H1 (cell line): ENCODE data around the gene PHF1. TPM values are rescaled to one million over a fixed set of nuclear protein-coding genes. Genes with fewer than 3 reads are reported as not detected.

Experiments
- ASH2L ChIP-seq: fragments of 200-600, 300-600 bp; sonication (generic); IDR thresholded peaks from one replicate; pipeline ENCODE4 v1.7.1; 2017; ENCODE audit warnings: low read length
- BACH1 ChIP-seq: IDR thresholded peaks from 2 replicates; pipeline ENCODE4 v1.6.1; 2012; ENCODE audit warnings: low read length, improper control_type of control experiment
- BCL11A ChIP-seq, 2 experiments: IDR thresholded peaks; one replicate each; pipeline ENCODE4 v1.6.1; 2011; ENCODE audit warnings: low read depth in 2 of 2, low read length in 2 of 2, mild to moderate bottlenecking in 2 of 2
- CBX5 ChIP-seq: fragments of 300-800, 300-1000 bp; sonication (generic); IDR thresholded peaks from 2 replicates; pipeline ENCODE4 v1.7.1; 2016; ENCODE audit warnings: antibody characterized with exemption, low read length, low read depth
- CEBPB ChIP-seq: IDR thresholded peaks from 2 replicates; pipeline ENCODE4 v1.6.1; 2012; ENCODE audit warnings: low read depth, low read length
- CTBP2 ChIP-seq: IDR thresholded peaks from 2 replicates; pipeline ENCODE4 v1.7.0; 2011; ENCODE audit warnings: borderline replicate concordance, mild to moderate bottlenecking, moderate library complexity, mixed read lengths, low read length; ENCODE audit not compliant: insufficient read depth, insufficient read length
- E2F6 ChIP-seq: IDR thresholded peaks from 2 replicates; pipeline ENCODE4 v1.6.1; 2012; ENCODE audit warnings: inconsistent platforms
- EP300 ChIP-seq, 2 experiments: IDR thresholded peaks; 1 replicate in 1 of 2; 2 replicates in 1 of 2; pipeline ENCODE4 v1.6.1; 2011 to 2012; ENCODE audit warnings: low read depth in 2 of 2, low read length in 2 of 2, mild to moderate bottlenecking in 2 of 2, borderline replicate concordance in 1 of 2, inconsistent platforms in 1 of 2, moderate library complexity in 1 of 2
- GABPA ChIP-seq: IDR thresholded peaks from 2 replicates; pipeline ENCODE4 v1.6.1; 2011; ENCODE audit warnings: mild to moderate bottlenecking, low read length, moderate library complexity, borderline replicate concordance; ENCODE audit not compliant: insufficient read depth
- KDM5A ChIP-seq: fragments of 200-600 bp; IDR thresholded peaks from 2 replicates; pipeline ENCODE4 v1.7.1; 2012; ENCODE audit warnings: mild to moderate bottlenecking, low read length, inconsistent platforms, mixed read lengths
- PHF8 ChIP-seq: fragments of 200-600 bp; sonication (generic); conservative IDR thresholded peaks from 2 replicates; pipeline ENCODE4 v1.7.1; 2012; ENCODE audit warnings: low read depth, mild to moderate bottlenecking, inconsistent platforms, low read length, moderate library complexity
- POLR2A ChIP-seq, 2 experiments: IDR thresholded peaks; 1 replicate in 1 of 2; 2 replicates in 1 of 2; pipeline ENCODE4 v1.6.1; 2011; ENCODE audit warnings: low read depth in 2 of 2, low read length in 2 of 2, mild to moderate bottlenecking in 2 of 2; ENCODE audit errors: control extremely low read depth in 1 of 2
- RBBP5 ChIP-seq: IDR thresholded peaks from 2 replicates; pipeline ENCODE4 v1.7.1; 2012; ENCODE audit warnings: low read depth, mild to moderate bottlenecking, inconsistent platforms, low read length, moderate library complexity, borderline replicate concordance
- RFX5 ChIP-seq: IDR thresholded peaks from 2 replicates; pipeline ENCODE4 v1.6.1; 2011; ENCODE audit warnings: low read depth, low read length, improper control_type of control experiment, borderline replicate concordance
- SIRT6 ChIP-seq: IDR thresholded peaks from one replicate; pipeline ENCODE4 v1.7.1; 2012; ENCODE audit warnings: low read length, inconsistent platforms
- SIX5 ChIP-seq: IDR thresholded peaks from 2 replicates; pipeline ENCODE4 v1.6.1; 2011; ENCODE audit warnings: mild to moderate bottlenecking, low read depth, low read length
- SP4 ChIP-seq: IDR thresholded peaks from 2 replicates; pipeline ENCODE4 v1.6.1; 2012; ENCODE audit warnings: low read length, inconsistent platforms
- SUZ12 ChIP-seq: fragments of 200-600 bp; sonication (generic); IDR thresholded peaks from 2 replicates; pipeline ENCODE4 v1.6.1; 2012; ENCODE audit warnings: mild to moderate bottlenecking, inconsistent platforms, low read length, moderate library complexity, mixed read lengths
- TBP ChIP-seq: IDR thresholded peaks from 2 replicates; pipeline ENCODE4 v1.6.1; 2011; ENCODE audit warnings: low read depth, low read length, improper control_type of control experiment
- ZNF274 ChIP-seq: IDR thresholded peaks from 2 replicates; pipeline ENCODE4 v1.7.0; 2012; ENCODE audit warnings: low read length, borderline replicate concordance; ENCODE audit errors: extremely low read depth
- polyA plus RNA-seq, 7 experiments: library from polyadenylated mRNA; depleted of rRNA in 3 of 7; stranded (reverse) in 5 of 7; unstranded in 2 of 7; fragments of >200 nt in 5 of 7; fragments of 200-250 nt in 2 of 7; gene quantifications; 1 replicate in 5 of 7; 2 replicates in 1 of 7; 4 replicates in 1 of 7; pipeline versions ENCODE4 v1.2.1 to v1.2.3, GENCODE V29; 2011 to 2013; ENCODE audit warnings: missing spikeins in 2 of 7, mixed read lengths in 2 of 7
- total RNA-seq: library from RNA; stranded (reverse); fragmentation: NEBNext Ultra II Directional; extraction: Animal tissue kit (Norgen Biotek cat#: 25700); gene quantifications from 2 replicates; pipeline ENCODE4 v1.2.1, GENCODE V29; 2021
- TF ChIP-seq, protein P1 (sequence below): IDR thresholded peaks from 2 replicates; pipeline ENCODE4 v1.6.1; 2011; ENCODE audit warnings: low read depth, mild to moderate bottlenecking, low read length; ENCODE audit not compliant: insufficient read depth
- TF ChIP-seq, protein P2 (sequence below), 3 experiments: IDR thresholded peaks; 1 replicate in 2 of 3; 2 replicates in 1 of 3; pipeline versions ENCODE4 v1.5.1 to v1.6.1; 2011; ENCODE audit warnings: low read length in 3 of 3, mild to moderate bottlenecking in 3 of 3, inconsistent platforms in 2 of 3, low read depth in 1 of 3, moderate library complexity in 1 of 3; ENCODE audit not compliant: insufficient read depth in 1 of 3; ENCODE audit errors: control extremely low read depth in 1 of 3

Gene PHF1
- total and polyA plus RNA-seq, 2 of the 8 experiments (the other 6 are each of a cell fraction or from before 2014, with no cell fraction given), result 47.3 to 78.6 TPM

DNA sequence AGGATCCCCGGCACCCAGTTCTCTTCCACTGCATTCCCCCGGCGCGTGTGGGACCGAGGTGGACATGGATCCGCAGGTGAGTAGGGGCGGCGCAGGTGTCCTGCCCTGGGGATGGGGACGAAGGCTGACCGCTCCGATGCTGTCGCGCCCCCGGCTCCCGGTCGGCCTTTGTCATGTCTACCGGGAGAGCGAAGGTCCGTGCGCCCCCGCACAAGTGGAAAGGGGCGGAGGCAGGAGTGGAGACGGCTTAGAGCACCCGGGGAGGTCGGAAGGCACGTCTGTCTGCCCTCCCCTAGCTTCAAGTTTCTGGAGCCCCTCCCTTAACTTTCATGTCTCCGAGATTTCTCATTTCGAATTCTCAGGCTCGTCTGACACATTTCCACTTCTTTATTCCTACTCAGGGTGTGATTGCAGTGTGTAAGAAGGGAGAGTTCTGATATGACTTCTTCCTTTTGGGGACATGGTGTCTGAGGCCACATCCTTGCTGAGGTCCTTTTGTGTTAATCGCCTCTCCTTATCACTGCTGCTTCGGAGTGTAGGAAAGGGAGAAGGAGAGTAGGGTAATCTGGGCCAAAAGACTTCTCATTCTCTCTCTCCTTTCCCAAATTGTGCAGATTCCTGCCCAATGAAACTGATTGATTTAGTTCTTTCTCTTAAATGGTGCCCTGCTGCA is 18.8 kb upstream of the PHF1 start (continued):
- no peak for TF ChIP-seq CTBP2
- TF ChIP-seq POLR2A (IDR thresholded peaks at IDR 0.05; ENCODE audit: control extremely low read depth in 1 of 2, low read depth in 2 of 2, low read length in 2 of 2), result 0 out of 3 replicates have a peak, but pooled peaks of 1 of the 2 experiments have one; percentile 16
- no peak for TF ChIP-seq BCL11A (IDR thresholded peaks at IDR 0.05; ENCODE audit: low read depth in 2 of 2, low read length in 2 of 2)
- TF ChIP-seq SIX5, result no peak
- TF ChIP-seq SP4, result no peak
- TF ChIP-seq, protein P1, sequence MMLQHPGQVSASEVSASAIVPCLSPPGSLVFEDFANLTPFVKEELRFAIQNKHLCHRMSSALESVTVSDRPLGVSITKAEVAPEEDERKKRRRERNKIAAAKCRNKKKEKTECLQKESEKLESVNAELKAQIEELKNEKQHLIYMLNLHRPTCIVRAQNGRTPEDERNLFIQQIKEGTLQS, result no peak
- no peak for TF ChIP-seq RFX5
- TF ChIP-seq, protein P2, sequence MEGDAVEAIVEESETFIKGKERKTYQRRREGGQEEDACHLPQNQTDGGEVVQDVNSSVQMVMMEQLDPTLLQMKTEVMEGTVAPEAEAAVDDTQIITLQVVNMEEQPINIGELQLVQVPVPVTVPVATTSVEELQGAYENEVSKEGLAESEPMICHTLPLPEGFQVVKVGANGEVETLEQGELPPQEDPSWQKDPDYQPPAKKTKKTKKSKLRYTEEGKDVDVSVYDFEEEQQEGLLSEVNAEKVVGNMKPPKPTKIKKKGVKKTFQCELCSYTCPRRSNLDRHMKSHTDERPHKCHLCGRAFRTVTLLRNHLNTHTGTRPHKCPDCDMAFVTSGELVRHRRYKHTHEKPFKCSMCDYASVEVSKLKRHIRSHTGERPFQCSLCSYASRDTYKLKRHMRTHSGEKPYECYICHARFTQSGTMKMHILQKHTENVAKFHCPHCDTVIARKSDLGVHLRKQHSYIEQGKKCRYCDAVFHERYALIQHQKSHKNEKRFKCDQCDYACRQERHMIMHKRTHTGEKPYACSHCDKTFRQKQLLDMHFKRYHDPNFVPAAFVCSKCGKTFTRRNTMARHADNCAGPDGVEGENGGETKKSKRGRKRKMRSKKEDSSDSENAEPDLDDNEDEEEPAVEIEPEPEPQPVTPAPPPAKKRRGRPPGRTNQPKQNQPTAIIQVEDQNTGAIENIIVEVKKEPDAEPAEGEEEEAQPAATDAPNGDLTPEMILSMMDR (IDR thresholded peaks at IDR 0.05; ENCODE audit: control extremely low read depth in 1 of 3, insufficient read depth in 1 of 3, low read depth in 1 of 3, low read length in 3 of 3), result no peak
- TF ChIP-seq SUZ12, result no peak
- TF ChIP-seq ZNF274, result no peak
- no peak for TF ChIP-seq KDM5A
- TF ChIP-seq SIRT6, result no peak
- no peak for TF ChIP-seq GABPA
- TF ChIP-seq CBX5, result no peak
- TF ChIP-seq ASH2L, result no peak
- no peak for TF ChIP-seq RBBP5
- TF ChIP-seq E2F6, result no peak
- peak; percentile 77 for TF ChIP-seq PHF8
- TF ChIP-seq TBP, result no peak
- no peak for TF ChIP-seq BACH1
- TF ChIP-seq EP300 (IDR thresholded peaks at IDR 0.05; ENCODE audit: borderline replicate concordance in 1 of 2, low read depth in 2 of 2, low read length in 2 of 2), result no peak
- TF ChIP-seq CEBPB, result no peak
